Neural cell (in vitro differentiated cells): Measurements from ENCODE around the gene MEAK7. TPM values are rescaled to one million over a fixed set of nuclear protein-coding genes. Genes with fewer than 3 reads are reported as not detected.

Experiments used
- H2AFZ ChIP-seq: fragments of 200-600, 300-800 bp; sonication (generic), shearing (Covaris generic); 2 replicates; pipeline ENCODE4 v1.6.0; 2014; ENCODE audit warnings: low read depth, mild to moderate bottlenecking, antibody characterized with exemption, low read length, moderate library complexity
- H3F3A ChIP-seq: fragments of 200-600 bp; shearing (Covaris generic); 2 replicates; pipeline ENCODE4 v1.6.1; 2016; ENCODE audit warnings: mild to moderate bottlenecking, moderate library complexity, mixed read lengths, antibody characterized with exemption, low read length; ENCODE audit not compliant: insufficient read depth, poor library complexity, severe bottlenecking
- H3K27ac ChIP-seq: fragments of 200-600, 300-800 bp; sonication (generic), shearing (Covaris generic); 2 replicates; pipeline ENCODE4 v1.5.1; 2014; ENCODE audit warnings: mild to moderate bottlenecking, low read length, moderate library complexity
- H3K27me3 ChIP-seq: fragments of 300-800, 200-600 bp; sonication (generic), shearing (Covaris generic); 2 replicates; pipeline ENCODE4 v1.6.0; 2014; ENCODE audit warnings: mild to moderate bottlenecking, low read depth, low read length, moderate library complexity; ENCODE audit not compliant: insufficient read depth
- H3K36me3 ChIP-seq: fragments of 300-800, 200-600 bp; sonication (generic), shearing (Covaris generic); 2 replicates; pipeline ENCODE4 v1.5.1; 2014; ENCODE audit warnings: mild to moderate bottlenecking, antibody characterized with exemption, low read length, moderate library complexity; ENCODE audit not compliant: insufficient read depth
- H3K4me2 ChIP-seq: fragments of 300-800, 200-600 bp; sonication (generic), shearing (Covaris generic); 2 replicates; pipeline ENCODE4 v1.6.0; 2014; ENCODE audit warnings: mild to moderate bottlenecking, low read length
- H3K4me3 ChIP-seq: fragments of 300-800, 200-600 bp; sonication (generic), shearing (Covaris generic); 2 replicates; pipeline ENCODE4 v1.5.1; 2014; ENCODE audit warnings: mild to moderate bottlenecking, low read length, moderate library complexity
- H3K79me2 ChIP-seq: fragments of 200-600 bp; shearing (Covaris generic); replicated peaks from 2 replicates; pipeline ENCODE4 v1.6.0; 2014; ENCODE audit warnings: mild to moderate bottlenecking, low read length, moderate library complexity; ENCODE audit not compliant: insufficient read depth
- H3K9ac ChIP-seq: fragments of 300-800, 200-600 bp; sonication (generic), shearing (Covaris generic); 2 replicates; pipeline ENCODE4 v1.6.1; 2016; ENCODE audit warnings: mild to moderate bottlenecking, low read length, mixed read lengths
- H3K9me2 ChIP-seq: fragments of 200-600 bp; shearing (Covaris generic); 2 replicates; pipeline ENCODE4 v1.6.1; 2016; ENCODE audit warnings: mild to moderate bottlenecking, low read length, mixed read lengths; ENCODE audit not compliant: insufficient read depth
- H3K9me3 ChIP-seq: fragments of 200-600, 300-800 bp; sonication (generic), shearing (Covaris generic); 2 replicates; pipeline ENCODE4 v1.6.1; 2016; ENCODE audit warnings: mild to moderate bottlenecking, mixed run types, low read length, moderate library complexity, mixed read lengths
- H4K20me1 ChIP-seq: fragments of 200-600 bp; shearing (Covaris generic); 2 replicates; pipeline ENCODE4 v1.6.1; 2016; ENCODE audit warnings: mild to moderate bottlenecking, mixed run types; ENCODE audit not compliant: insufficient read depth
- EP300 ChIP-seq: fragments of 450-650 bp; conservative IDR thresholded peaks from 2 replicates; pipeline ENCODE4 v1.6.1; 2014; ENCODE audit warnings: antibody characterized with exemption, mild to moderate bottlenecking, moderate library complexity; ENCODE audit not compliant: poor library complexity, severe bottlenecking
- EZH2 ChIP-seq: fragments of 200-600, 300-800 bp; shearing (Covaris generic), sonication (generic); IDR thresholded peaks from 2 replicates; pipeline ENCODE4 v1.6.1; 2014; ENCODE audit warnings: antibody characterized with exemption, low read length, borderline replicate concordance, mild to moderate bottlenecking; ENCODE audit not compliant: insufficient read depth, poor library complexity, severe bottlenecking
- MXI1 ChIP-seq: fragments of 450-650 bp; conservative IDR thresholded peaks from 2 replicates; pipeline ENCODE4 v1.6.1; 2014; ENCODE audit warnings: antibody characterized with exemption, mild to moderate bottlenecking; ENCODE audit not compliant: poor library complexity, severe bottlenecking
- POLR2AphosphoS5 ChIP-seq: IDR thresholded peaks from 2 replicates; pipeline ENCODE4 v1.6.1; 2012
- RAD21 ChIP-seq: fragments of 450-650 bp; conservative IDR thresholded peaks from 2 replicates; pipeline ENCODE4 v1.6.1; 2014; ENCODE audit warnings: antibody characterized with exemption, mild to moderate bottlenecking, moderate library complexity
- SMC3 ChIP-seq: fragments of 450-650 bp; conservative IDR thresholded peaks from 2 replicates; pipeline ENCODE4 v1.6.1; 2014; ENCODE audit warnings: antibody characterized with exemption, mild to moderate bottlenecking, moderate library complexity; ENCODE audit not compliant: poor library complexity
- TAF1 ChIP-seq: IDR thresholded peaks from 2 replicates; pipeline ENCODE4 v1.6.1; 2012; ENCODE audit warnings: low read depth
- polyA plus RNA-seq: library from polyadenylated mRNA; depleted of rRNA; stranded (reverse); fragments of >200 nt; gene quantifications from 2 replicates; pipeline ENCODE4 v1.2.3, GENCODE V29; 2014
- TF ChIP-seq, protein P1 (sequence below): fragments of 450-650 bp; IDR thresholded peaks from 2 replicates; pipeline ENCODE4 v1.5.1; 2014; ENCODE audit warnings: antibody characterized with exemption, mild to moderate bottlenecking, moderate library complexity; ENCODE audit not compliant: poor library complexity, severe bottlenecking
- TF ChIP-seq, protein P2 (sequence below): IDR thresholded peaks from 2 replicates; pipeline ENCODE4 v1.6.1; 2012; ENCODE audit warnings: borderline replicate concordance

MEAK7 gene
- polyA plus RNA-seq, 1 donor from 2014 or later: 12.4 TPM

DNA sequence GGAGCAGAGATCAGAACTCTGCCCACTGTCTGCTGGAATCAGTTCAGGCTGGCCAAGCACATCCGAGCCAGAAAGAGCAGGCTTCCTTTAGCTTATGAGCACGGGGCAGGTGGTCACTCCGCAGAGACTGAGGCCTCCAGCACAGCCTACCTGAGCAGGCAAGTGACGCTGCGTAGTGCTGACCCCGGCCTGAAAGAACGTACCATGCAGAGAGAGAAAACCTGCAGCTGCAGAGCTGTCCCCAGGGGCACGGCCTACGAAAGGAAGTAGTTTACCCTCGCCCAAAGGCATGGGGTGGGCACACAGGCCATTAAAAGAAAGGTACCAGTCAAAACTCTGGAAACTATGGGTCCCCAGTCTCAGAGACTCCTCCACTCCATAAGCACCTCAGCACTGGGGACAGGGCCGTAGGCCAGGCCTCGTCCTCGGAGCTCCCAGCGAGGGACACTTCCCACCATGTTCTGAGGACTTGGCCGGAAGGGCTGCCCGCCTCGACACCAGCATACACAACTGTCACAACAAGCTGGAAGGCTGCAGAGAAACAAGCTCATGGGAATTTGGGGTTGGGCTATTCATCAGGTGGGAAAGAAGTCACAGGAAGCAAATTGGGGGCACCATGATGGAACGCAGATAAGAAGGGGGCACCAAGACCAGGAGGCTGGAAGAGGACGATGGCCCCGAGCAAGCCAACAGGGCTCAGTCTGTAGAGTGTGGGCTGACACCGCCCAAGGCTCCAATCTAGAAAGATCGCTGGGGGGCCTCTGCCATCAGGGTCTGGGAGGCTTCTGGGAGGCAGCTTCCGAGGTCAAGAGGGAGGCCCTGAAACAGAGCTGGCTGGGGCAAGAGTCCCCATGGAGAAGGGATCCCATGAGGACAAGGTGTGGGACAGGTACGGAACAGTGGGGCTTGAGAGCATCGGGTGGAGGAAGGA is 21.2 kb downstream of the MEAK7 start:
- Histone ChIP-seq H3F3A (no peaks in the 10 kb centered on the region), H3K9ac (no peak overlapping the region), H3K9me2 (no peaks in the 10 kb centered on the region), H4K20me1 (no peaks in the 10 kb centered on the region), H2AFZ (no peak overlapping the region), H3K27me3 (no peaks in the 10 kb centered on the region), H3K4me3 (no peak overlapping the region), H3K79me2 (no peaks in the 10 kb centered on the region), H3K27ac (no peak overlapping the region), H3K4me2 (no peak overlapping the region), H3K36me3 (no peaks in the 10 kb centered on the region), H3K9me3 (no peaks in the 10 kb centered on the region)
- TF ChIP-seq POLR2AphosphoS5 (no peak), MXI1 (no peak), RAD21 (no peak), TAF1 (no peak), EP300 (no peak), EZH2 (no peak), SMC3 (no peak)
- TF ChIP-seq, protein P1, sequence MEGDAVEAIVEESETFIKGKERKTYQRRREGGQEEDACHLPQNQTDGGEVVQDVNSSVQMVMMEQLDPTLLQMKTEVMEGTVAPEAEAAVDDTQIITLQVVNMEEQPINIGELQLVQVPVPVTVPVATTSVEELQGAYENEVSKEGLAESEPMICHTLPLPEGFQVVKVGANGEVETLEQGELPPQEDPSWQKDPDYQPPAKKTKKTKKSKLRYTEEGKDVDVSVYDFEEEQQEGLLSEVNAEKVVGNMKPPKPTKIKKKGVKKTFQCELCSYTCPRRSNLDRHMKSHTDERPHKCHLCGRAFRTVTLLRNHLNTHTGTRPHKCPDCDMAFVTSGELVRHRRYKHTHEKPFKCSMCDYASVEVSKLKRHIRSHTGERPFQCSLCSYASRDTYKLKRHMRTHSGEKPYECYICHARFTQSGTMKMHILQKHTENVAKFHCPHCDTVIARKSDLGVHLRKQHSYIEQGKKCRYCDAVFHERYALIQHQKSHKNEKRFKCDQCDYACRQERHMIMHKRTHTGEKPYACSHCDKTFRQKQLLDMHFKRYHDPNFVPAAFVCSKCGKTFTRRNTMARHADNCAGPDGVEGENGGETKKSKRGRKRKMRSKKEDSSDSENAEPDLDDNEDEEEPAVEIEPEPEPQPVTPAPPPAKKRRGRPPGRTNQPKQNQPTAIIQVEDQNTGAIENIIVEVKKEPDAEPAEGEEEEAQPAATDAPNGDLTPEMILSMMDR: no peak
- TF ChIP-seq, protein P2, sequence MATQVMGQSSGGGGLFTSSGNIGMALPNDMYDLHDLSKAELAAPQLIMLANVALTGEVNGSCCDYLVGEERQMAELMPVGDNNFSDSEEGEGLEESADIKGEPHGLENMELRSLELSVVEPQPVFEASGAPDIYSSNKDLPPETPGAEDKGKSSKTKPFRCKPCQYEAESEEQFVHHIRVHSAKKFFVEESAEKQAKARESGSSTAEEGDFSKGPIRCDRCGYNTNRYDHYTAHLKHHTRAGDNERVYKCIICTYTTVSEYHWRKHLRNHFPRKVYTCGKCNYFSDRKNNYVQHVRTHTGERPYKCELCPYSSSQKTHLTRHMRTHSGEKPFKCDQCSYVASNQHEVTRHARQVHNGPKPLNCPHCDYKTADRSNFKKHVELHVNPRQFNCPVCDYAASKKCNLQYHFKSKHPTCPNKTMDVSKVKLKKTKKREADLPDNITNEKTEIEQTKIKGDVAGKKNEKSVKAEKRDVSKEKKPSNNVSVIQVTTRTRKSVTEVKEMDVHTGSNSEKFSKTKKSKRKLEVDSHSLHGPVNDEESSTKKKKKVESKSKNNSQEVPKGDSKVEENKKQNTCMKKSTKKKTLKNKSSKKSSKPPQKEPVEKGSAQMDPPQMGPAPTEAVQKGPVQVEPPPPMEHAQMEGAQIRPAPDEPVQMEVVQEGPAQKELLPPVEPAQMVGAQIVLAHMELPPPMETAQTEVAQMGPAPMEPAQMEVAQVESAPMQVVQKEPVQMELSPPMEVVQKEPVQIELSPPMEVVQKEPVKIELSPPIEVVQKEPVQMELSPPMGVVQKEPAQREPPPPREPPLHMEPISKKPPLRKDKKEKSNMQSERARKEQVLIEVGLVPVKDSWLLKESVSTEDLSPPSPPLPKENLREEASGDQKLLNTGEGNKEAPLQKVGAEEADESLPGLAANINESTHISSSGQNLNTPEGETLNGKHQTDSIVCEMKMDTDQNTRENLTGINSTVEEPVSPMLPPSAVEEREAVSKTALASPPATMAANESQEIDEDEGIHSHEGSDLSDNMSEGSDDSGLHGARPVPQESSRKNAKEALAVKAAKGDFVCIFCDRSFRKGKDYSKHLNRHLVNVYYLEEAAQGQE: no peak

DNA sequence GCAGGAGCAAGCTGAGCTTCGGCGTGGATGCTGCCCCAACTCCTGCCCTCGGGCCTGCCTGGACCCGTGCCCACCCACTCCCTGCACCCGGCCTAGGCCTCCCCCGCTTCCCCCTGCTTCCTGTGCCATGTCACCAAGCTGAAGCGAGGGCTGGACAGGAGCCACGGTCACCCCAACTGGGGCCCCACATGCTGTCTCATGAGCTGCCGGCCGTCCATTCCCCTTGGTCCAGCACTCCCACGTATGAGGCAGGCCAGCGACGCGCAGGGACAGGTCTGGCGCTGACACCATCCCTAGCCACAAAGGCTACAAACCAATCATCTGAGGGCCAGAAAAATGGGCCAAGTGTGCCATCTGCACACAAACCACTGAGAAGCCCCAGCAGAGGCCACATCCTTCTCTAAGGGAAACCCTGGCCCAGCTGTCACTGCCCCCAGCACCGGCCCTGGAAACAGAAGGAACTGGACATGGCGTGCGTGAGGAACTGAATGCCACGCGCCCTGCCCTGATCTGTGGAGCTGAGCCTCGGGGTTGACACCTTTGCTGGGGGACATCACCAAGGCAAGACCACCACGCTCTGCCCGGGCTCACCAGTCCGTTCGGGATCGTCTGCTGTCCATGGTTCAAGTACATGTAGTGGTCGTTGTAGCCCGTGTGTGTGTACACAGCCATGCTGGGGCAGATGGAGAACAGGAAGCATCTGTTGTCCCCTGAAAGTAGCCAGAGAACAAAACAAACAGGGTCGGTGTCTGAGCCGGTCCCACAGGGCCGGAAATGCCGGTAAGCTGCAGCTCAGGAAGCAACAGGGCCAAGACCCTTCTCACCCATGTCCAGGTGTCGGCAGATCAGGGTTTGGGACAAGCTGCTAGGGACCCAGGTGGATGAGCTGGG is 22.2 kb downstream of the MEAK7 start:
- TF ChIP-seq, protein P2: no peak
- H3F3A ChIP-seq: no peaks in the 10 kb centered on the region
- no peak overlapping the region for H3K9ac ChIP-seq
- H3K36me3 ChIP-seq: no peaks in the 10 kb centered on the region
- no peak overlapping the region for H2AFZ ChIP-seq
- H3K4me3 ChIP-seq: no peak overlapping the region
- H3K4me2 ChIP-seq: no peak overlapping the region
- H3K27ac ChIP-seq: no peak overlapping the region
- H3K9me2 ChIP-seq: no peaks in the 10 kb centered on the region
- H3K79me2 ChIP-seq: no peaks in the 10 kb centered on the region
- H4K20me1 ChIP-seq: no peaks in the 10 kb centered on the region
- no peaks in the 10 kb centered on the region for H3K27me3 ChIP-seq
- no peaks in the 10 kb centered on the region for H3K9me3 ChIP-seq
